Measurements from ENCODE around the gene MTRR.

Gene MTRR

DNA sequence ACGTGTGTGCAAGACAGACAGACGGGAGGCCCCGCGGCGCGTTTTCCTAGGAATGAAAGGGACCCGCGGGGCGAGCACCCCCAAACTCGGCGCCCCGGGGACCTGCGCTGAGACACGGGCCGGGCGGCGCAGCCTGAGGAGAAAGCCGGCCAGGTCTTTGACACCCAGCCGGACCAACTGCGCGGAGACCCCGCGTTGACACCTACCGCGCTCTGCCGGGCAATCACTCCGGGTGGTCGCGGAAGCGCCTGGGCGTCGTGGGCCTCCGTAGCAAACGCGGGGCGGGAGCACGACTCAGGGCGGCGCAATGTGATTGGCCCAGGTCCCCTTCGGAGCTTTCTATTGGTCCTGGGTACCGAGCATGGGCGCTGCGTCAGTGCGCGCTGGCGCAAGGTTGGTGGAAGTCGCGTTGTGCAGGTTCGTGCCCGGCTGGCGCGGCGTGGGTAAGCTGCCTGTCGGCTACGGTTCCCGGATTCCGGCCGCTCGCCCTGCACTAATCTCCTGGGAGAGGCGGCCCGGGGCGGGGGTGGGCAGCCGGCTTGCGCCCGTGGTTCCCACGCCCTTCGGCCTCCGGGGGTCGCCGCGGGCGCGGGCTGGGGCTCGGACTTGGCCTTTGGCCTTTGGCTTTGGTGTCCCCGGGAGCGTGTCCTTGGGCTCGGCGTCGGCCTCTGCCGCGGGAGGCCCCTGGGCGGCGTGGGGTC is at the start of gene MTRR, which contains the start of gene FASTKD3:
MTRR (plus strand) TSS at position 376 of the 701 bp plus-strand sequence. CDS start 1,647 bp downstream, outside the sequence.
FASTKD3 (minus strand) TSS at position 259 of the 701 bp plus-strand sequence. CDS start 948 bp downstream, outside the sequence.
- DNase-seq (ENCODE audit: low read depth in 3 of 3), result peak; percentile 79 to 83 (median 81)

DNA sequence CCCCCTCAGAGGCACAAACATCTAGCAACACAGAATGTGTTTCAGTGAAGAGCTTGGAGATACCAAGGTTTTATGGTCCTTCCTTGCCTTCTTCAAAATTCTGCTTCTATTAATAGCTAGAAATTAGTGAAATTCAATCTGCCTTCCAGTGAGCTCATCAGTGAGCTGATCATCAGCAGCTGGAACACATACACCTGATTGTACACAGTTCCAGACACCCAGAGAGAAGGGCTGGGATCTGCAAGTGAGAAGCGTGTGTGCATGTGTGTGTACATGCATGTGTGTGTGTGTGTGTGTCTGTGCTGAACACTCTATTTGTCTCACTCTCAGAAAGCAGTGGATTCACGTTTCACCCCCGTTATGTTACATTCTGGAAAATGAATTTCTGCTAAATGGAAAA is 46.5 kb upstream of the MTRR start:
- DNase-seq (ENCODE audit: low read depth in 3 of 3), result no peak

DNA sequence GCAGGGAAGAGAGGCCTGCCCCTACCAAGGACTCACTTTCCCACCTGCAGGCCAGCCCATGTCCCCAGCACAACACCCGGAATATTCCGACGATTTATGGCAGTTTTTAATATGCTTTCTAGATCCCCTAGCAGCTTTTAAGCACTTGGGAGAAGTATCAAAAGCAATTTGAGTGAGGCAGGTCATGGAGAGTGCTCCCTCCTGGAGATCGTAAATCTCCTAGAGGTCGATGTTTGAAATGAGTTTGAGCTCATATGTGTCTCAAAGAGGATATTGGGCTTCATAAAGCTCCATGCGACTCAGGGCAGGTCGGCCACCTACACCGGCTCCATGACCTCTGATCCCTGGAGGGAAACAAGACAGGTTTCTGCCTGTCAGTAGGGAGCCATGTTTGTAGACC is 45.4 kb upstream of the MTRR start:
- DNase-seq (ENCODE audit: low read depth in 3 of 3), result no peak

DNA sequence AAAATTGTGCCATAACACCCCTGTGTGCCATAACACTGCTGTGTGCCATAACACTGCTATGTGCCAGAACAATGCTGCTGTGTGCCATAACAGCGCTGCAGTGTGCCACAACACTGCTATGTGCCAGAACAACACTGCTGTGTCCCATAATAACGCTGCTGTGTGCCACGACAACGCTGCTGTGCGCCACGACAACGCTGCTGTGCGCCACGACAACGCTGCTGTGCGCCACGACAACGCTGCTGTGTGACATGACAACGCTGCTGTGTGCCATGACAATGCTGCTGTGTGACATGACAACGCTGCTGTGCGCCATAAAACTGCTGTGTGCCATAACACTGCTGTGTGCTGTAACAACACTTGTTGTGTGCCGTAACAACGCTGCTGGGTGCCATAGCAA is 44.0 kb upstream of the MTRR start:
- DNase-seq (ENCODE audit: low read depth in 3 of 3), result no peak

DNA sequence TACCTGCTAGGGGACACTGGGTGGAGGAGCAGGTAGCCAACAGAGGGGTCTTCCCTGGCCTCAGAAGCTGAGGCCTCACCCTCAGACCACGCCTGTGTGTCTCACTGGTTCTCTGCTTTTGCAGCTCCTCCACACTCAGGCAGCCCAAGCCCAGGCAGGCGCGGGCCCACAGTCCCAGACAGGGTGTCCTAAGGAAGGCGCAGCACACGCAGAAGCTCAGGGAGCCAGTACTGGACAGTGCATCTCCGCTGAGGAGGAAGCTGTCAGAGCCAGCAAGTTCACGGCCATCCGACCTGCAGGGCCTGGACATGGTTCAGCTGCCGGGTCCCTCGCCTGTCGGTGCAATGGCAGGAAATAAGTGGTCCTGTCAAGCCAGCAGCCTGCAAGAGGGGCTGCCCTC is 43.3 kb upstream of the MTRR start:
- no peak for DNase-seq (ENCODE audit: low read depth in 3 of 3)

DNA sequence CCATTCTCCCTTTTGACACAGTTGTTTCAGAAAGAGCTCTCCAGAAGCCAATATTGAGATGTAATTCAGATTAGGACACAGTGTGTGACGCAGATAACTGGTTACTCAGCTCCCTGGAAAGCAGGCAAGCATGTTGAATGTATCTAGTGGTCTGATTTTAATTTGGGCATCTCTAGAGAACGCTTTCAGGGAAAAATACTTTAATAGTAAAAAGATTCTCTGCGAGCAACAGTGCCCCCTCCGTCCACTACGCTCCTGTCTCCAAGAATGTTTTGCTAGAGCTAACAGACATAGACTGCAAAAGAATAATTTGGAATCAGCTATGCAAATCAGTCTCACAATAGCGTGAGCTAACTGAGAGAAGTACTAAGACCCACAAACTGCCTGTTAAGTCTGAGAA is 41.3 kb upstream of the MTRR start:
- DNase-seq (ENCODE audit: low read depth in 3 of 3), result no peak

DNA sequence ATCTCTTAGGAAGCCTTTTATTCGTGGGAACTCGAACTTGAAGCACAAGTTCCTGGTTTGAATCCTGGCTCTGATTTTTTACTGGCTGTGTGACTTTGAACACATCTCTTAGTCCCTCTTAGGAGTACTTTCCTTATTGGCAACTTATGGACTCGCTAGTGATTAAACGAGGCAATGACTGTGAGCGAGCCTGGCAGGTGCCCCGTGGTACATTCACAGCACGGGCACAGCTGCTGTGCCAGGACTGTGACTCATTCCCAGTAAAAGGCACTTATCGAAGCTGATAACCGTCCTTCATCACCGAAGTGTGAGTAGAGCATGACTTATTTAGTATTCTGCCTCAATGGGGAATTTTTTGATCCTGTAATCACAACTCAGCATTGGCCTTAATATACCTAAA is 40.7 kb upstream of the MTRR start:
- DNase-seq (ENCODE audit: low read depth in 3 of 3), result no peak

DNA sequence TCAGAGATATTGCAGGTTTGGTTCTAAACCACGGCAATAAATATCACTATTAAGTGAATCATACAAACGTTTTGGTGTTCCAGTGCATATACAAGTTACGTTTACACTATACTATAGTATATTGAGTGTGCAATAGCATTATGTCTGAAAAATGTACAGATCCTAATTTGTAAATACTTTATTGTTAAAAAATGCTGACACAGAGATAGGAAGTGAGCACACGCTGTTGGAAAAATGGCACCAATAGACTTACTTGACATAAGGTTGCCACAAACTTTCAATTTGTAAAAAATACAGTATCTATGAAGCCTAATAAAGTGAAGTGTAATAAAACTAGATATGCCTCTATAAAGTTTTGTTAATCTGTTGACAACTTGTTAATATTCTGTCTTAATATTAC is 34.0 kb upstream of the MTRR start:
- DNase-seq (ENCODE audit: low read depth in 3 of 3), result no peak

DNA sequence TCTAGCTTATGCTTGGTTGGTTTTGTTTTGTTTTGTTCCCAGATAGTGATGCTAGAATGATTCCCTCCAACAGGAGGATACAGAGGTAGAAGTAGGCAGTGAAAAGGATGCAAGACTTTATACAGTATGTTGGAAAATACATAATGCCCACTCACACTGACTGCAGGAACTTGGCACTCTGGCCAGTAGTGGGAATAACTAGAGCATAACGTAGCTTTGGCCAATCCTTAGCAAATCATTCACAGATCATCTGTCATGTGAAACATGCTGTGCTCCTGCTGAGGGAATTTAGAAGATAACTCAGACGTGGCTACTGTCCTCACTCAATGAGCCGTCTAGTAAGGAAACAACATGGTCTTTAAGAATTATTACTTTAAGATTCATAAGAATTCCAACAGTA is 31.5 kb upstream of the MTRR start:
- no peak for DNase-seq (ENCODE audit: low read depth in 3 of 3)

DNA sequence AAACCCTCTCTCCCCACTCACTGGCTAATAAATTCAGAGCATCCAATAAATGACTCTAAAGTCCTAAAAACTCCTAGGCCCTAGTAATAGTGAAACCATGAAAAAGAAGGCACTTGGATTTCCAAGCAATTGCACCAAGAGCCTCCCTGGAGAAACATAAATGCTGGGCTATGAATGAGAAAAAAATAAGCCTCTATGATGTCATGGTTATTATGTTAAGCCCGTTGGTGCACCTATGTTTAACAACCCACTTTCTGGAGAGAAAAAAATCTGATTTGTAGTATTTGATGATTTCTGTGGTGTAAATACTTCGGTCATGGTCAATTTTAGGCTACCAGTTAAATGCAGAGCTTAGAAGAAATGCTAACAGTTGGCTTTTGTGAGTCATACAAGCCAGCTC is 26.4 kb upstream of the MTRR start:
- no peak for DNase-seq (ENCODE audit: low read depth in 3 of 3)

DNA sequence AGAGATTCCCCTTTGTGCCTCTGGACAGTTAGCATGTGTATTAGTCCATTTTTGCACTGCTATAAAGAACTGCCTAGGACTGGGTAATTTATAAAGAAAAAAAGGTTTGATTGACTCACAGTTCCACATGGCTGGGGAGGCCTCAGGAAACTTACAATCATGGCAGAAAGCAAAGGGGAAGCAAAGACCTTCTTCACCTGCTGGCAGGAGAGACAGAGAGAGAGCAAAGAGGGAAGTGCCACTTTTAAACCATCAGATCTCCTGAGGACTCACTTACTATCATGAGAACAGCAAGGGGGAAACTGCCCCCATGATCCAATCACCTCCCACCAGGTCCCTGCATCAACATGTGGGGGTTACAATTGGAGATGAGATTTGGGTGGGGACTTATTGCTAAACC is 24.0 kb upstream of the MTRR start:
- DNase-seq (ENCODE audit: low read depth in 3 of 3), result no peak

DNA sequence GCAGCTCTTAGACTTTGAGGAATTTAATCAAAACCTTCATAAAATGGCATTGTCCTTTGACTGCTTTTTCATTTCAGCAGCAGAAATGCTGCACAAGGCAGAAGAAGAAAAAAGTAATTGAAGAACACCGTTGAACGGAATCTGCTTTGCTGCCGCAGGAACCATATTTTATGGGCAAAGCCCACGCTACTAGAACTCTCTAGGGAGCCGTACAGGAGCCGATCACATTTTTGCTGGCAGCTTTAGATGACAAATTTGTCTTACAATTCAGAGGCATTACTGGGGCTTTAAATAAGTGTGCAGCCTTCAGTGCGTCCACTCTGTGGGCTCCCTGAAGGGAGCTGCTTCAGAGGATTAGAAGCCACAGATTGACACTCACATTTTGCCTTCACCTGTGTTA is 23.4 kb upstream of the MTRR start:
- DNase-seq (ENCODE audit: low read depth in 3 of 3), result no peak

DNA sequence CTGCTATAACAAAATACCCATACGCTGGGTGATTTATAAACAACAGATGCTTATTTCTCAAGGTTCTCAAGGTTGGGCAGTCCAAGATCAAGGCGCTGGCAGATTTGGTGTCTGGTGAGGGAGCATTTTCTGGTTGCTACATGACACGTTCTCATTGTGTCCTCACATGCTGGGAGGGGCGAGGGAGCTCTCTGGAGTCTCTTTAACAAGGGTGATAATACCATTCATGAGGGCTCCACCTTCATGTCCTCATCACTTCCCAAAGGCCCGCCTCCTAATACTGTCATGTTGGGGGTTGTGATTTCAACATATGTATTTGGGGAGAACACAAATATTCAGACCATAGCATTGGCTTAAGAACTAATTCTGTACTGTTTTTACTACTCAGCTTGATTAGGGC is 22.6 kb upstream of the MTRR start:
- DNase-seq (ENCODE audit: low read depth in 3 of 3), result no peak

DNA sequence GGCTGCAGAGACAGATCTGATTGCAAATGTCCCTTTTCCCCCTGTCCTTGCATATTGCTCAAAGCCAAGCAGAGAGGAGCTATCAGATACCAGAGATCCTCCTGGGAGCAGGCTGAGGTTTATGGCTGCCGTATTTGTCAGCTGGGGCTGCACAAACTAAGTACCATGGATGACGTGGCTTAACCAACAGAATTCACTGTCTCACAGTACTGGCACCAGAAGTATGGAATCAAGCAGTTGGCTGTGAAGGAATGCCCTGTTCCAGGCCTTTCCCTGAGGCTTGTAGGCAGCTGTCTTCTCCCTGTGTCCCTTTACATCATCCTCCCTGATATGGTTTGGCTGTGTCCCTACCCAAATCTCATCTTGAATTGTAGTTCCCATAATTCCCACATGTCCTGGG is 20.7 kb upstream of the MTRR start:
- no peak for DNase-seq (ENCODE audit: low read depth in 3 of 3)

DNA sequence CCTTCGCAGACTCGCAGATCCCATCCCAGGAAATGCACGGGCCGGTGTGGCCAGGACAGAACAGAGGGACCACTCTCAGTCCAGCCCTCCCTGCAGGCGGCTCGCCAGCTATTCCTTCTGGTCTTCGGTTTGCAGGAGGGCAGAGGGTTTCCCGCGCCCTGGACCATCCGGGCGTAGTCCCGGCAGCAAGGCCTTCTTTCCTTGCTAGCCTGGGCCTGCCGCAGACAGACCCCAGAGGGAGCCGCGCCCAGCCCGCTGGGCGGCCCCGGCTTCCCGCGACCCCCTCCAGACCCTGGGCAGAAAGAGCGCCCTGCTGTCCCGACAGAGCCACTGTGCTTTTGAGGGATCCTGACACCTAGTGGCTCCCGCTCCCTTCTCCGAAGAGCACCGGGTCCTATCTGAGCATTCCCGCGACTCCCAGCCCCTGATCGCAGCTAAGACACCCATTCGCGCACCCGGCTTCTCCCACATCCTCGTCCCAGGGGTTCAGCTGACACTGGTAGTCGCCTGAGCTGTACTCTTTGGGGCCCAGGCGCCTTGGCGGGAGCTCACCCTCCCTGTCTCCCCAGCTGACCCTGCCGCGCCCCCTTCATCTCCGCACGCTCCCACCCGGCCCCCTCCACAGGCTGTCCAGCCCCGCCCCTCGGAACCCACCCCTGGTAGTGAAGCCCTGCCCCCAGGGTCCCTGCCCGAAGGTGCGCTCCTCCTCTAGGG is 19.1 kb upstream of the MTRR start:
- DNase-seq (ENCODE audit: low read depth in 3 of 3), result no peak

DNA sequence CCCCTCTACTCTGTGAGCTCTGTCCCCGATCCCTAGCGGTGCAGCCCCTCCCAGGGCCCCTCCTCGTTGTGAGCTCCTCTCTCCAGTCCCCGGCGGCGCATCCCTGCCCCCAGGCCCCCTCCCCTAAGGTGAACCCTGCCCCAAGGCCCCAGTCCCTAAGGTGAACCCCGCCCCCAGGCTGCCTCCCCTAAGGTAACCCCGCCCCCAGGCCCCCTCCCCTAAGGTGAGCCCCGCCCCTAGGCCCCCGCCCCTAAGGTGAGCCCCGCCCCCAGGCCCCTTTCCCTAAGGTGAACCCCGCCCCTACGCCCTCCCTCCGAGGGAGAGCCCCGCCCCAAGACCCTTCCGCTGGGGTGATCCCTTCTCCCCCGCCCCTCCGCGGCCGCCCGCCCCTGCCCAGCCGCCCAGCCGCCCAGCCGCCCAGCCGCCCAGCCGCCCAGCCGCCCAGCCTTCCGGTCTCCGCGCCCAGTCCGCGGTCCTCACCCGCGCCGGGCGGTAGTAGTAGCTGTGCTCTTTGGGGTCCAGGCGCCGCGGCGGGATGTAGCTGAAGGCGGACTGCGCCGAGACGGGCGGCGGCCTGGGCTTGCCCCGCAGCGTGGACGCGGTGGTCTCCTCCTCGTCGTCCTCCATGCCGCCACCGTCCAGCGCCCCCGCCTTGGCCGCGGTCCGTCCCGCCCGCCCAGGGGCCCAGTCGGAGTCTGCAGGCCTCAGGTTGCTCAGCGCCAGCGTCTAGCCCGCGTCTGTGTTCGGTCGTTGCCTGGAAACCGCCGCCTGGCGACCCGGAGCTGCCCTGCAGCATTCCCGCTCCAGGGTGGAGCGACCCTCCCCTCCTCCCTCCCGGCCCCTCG is 18.3 kb upstream of the MTRR start, which contains the start of gene CFAP90:
CFAP90 (minus strand) TSS at position 739 of the 845 bp plus-strand sequence; CDS start at position 627, 112 bp downstream.
- no peak for DNase-seq (ENCODE audit: low read depth in 3 of 3)

DNA sequence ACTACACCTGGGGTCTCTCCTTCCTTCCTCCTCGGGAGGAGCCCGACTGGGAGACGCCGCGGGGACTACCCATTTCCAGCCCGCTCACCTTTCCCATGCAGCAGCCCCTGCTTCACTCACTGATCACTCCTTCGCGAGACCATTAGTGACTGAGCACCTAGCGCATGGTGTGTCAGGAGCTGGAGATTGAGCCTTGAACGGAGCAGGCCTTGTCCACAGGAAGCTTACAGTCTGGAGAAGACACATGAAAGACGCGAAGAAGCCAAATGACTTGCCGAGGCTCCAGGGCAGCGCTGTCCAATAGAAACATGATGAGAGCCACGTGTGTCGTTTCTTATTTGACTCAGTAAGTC is 17.7 kb upstream of the MTRR start:
- DNase-seq (ENCODE audit: low read depth in 3 of 3), result no peak

DNA sequence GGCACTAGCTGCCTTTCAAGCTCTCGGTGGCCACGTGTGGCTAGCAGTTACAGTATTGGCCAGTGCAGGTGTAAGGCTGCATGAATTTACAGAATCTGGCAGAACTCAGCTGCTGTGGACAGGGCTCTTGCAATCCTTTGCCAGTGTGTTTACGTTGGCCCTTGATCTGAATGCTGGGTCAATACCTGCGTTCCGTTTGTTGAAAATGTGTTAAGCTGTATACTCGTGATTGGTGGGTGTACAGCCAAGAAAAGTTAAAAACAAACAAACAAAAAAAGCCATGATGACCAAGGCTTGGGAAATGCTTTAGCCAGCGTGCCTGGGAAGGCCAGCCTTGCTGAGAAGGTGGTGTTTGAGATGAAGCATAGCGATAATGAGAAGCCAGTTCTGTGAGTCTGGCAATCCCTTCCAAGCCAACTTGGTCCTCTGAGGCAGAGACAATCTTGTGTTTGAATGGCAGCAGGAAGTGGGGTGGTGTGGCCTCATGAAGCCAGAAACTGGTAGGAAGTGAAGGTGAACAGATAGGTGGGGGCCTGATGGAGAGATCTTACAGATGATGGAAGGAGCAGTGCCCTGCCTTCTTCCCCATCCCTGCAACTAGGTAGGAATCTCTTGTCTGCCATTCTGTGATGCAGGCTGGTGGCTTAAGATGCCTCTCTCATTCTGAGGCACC is 17.2 kb upstream of the MTRR start:
- no peak for DNase-seq (ENCODE audit: low read depth in 3 of 3)

DNA sequence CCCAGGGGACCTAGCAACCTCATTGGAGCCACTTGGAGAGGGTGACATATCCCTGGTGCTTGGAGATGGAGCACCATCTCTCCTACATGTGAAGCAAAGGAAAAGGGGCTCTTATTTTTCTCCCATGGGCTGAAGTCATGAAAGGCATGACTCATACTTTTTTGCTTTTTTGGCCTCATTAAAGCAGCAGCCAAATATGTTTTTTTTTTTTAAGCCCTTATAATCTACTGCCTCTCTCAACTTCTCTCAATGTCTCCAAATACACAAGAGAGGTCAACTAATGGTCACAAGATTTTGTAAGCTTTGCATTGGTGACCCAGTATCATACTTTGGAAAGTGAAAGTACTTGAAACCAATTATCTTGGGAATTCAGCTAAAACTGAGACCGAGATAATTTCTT is 16.4 kb upstream of the MTRR start:
- no peak for DNase-seq (ENCODE audit: low read depth in 3 of 3)

DNA sequence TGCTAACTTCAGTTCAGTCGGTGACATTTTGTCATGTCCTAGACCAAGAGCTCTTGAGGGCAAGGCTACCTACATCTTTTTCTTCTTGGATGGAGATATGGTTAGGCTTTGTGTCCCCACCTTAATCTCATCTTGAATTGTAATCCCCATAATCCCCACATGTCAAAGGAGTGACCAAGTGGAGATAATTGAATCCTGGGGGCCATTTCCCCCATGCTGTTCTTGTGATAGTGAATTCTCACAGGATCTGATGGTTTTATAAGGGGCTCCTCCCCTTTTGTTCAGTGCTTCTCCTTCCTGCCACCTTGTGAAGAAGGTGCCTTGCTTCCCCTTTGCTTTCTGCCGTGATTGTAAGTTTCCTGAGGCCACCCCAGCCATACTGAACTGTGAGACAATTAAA is 16.0 kb upstream of the MTRR start:
- DNase-seq (ENCODE audit: low read depth in 3 of 3), result no peak

DNA sequence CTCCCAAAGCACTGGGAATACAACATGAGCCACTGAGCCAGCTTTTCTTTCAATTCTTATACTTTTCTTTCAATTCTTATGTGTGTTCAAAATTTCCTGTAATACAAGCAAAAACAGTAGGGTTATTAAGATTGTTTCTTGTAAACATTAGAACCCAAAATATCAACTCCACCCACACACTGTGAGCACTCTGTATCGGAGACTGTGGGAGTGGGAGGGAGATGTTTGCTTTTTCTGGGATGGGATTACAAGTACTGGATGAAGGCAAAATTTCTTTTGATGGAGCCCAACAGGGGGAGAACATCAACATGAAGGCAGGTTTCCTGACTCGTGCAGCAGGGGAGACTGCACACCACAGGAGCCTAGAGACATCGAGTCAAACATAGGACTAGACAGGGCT is 13.3 kb upstream of the MTRR start:
- DNase-seq (ENCODE audit: low read depth in 3 of 3), result no peak

DNA sequence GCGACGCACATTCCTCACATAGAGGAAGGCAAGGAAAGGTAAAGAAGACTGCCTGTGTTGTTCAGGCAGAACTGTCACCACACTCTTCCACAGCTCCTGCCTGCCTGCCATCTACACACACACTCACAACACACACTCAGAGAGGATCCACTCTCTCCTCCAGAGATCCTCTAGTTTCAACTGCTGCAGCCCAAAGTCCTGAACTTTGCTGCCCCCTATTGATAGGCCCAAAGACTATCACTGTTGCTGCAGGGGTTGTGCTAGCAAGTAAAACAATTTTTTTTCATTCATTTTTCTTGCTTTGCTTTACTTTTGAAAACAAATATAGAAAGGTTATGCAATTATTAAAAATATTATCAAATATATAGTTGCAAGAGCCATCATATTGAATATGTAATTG is 12.1 kb upstream of the MTRR start:
- no peak for DNase-seq (ENCODE audit: low read depth in 3 of 3)

Measured in stimulated activated CD4-positive, alpha-beta T cell treated with anti-CD3 and anti-CD28 coated beads, TNF-alpha, amount 100 ng/mL, for 48 hours (primary cell).